Naive thymus-derived CD4-positive, alpha-beta T cell (primary cell): ENCODE results near the gene NPBWR2. TPM values are rescaled to one million over a fixed set of nuclear protein-coding genes. Genes with fewer than 3 reads are reported as not detected.

Experiments used
- ATAC-seq: fragments of 150-1000 bp; cut with Tn5 transposase; 2 replicates; pipeline ENCODE4 v1.10.0; 2021; ENCODE audit warnings: mild to moderate bottlenecking, moderate library complexity
- CTCF ChIA-PET: fragments of 350-600 bp; sonication (Branson Sonifier 250); formaldehyde crosslinking; loops from one replicate; lab custom pipeline; 2021; ENCODE audit warnings: antibody characterized with exemption; lab: Charles Lee
- POLR2A ChIA-PET: fragments of 350-600 bp; sonication (Branson Sonifier 250); formaldehyde crosslinking; loops from one replicate; lab custom pipeline; 2021; ENCODE audit warnings: antibody characterized with exemption, inconsistent platforms; lab: Charles Lee
- DNase-seq, 9 donors: peaks; one replicate each; pipeline versions ENCODE4 v3.0.0 to v3.0.0-alpha.2; 2020 to 2022; ENCODE audit warnings: mixed read lengths in 1 of 9
- H3K27ac ChIP-seq: one replicate; pipeline ENCODE4 v1.7.0; 2013; ENCODE audit warnings: mild to moderate bottlenecking, low read depth, low read length, moderate library complexity
- H3K27me3 ChIP-seq, 2 donors: one replicate each; pipeline ENCODE4 v1.7.0; 2013; ENCODE audit warnings: low read length in 2 of 2, mild to moderate bottlenecking in 2 of 2, moderate library complexity in 2 of 2; ENCODE audit not compliant: control insufficient read depth in 2 of 2, insufficient read depth in 2 of 2
- H3K36me3 ChIP-seq, 3 experiments: 1 replicate in 2 of 3; 2 replicates in 1 of 3; pipeline ENCODE4 v1.7.0; 2013; ENCODE audit warnings: low read length in 3 of 3, mild to moderate bottlenecking in 3 of 3, moderate library complexity in 1 of 3; ENCODE audit not compliant: insufficient read depth in 3 of 3, control insufficient read depth in 2 of 3
- H3K4me1 ChIP-seq, 2 donors: one replicate each; pipeline ENCODE4 v1.7.0; 2013; ENCODE audit warnings: low read length in 2 of 2, mild to moderate bottlenecking in 2 of 2, moderate library complexity in 1 of 2; ENCODE audit not compliant: control insufficient read depth in 2 of 2, insufficient read depth in 2 of 2
- H3K4me3 ChIP-seq: 2 replicates; pipeline ENCODE4 v1.7.0; 2013; ENCODE audit warnings: mild to moderate bottlenecking, low read length
- H3K9me3 ChIP-seq, 3 experiments: 1 replicate in 2 of 3; 2 replicates in 1 of 3; pipeline ENCODE4 v1.7.0; 2013; ENCODE audit warnings: low read length in 3 of 3; ENCODE audit not compliant: control insufficient read depth in 2 of 3
- H3K27ac Mint-ChIP-seq, 9 donors: one replicate each; pipeline ENCODE4 v1.8.0; 2020 to 2022; ENCODE audit warnings: mixed read lengths in 9 of 9, mild to moderate bottlenecking in 8 of 9, moderate library complexity in 5 of 9, inconsistent platforms in 2 of 9
- H3K27me3 Mint-ChIP-seq, 5 donors: one replicate each; pipeline ENCODE4 v1.8.0; 2021 to 2022; ENCODE audit warnings: mixed read lengths in 5 of 5, mild to moderate bottlenecking in 1 of 5
- H3K36me3 Mint-ChIP-seq, 5 donors: one replicate each; pipeline ENCODE4 v1.8.0; 2020 to 2022; ENCODE audit warnings: mixed read lengths in 5 of 5, mild to moderate bottlenecking in 3 of 5, inconsistent platforms in 1 of 5
- H3K4me1 Mint-ChIP-seq, 7 donors: one replicate each; pipeline ENCODE4 v1.8.0; 2020 to 2022; ENCODE audit warnings: mixed read lengths in 7 of 7, mild to moderate bottlenecking in 3 of 7, inconsistent platforms in 1 of 7
- H3K4me3 Mint-ChIP-seq, 10 donors: one replicate each; pipeline ENCODE4 v1.8.0; 2020 to 2022; ENCODE audit warnings: mild to moderate bottlenecking in 10 of 10, mixed read lengths in 10 of 10, moderate library complexity in 6 of 10, inconsistent platforms in 2 of 10
- H3K9me3 Mint-ChIP-seq, 11 donors: one replicate each; pipeline ENCODE4 v1.8.0; 2020 to 2022; ENCODE audit warnings: mixed read lengths in 11 of 11, mild to moderate bottlenecking in 4 of 11, inconsistent platforms in 1 of 11, moderate library complexity in 1 of 11
- intact Hi-C, 2 donors: fragments of 100-400 bp; cut with micrococcal nuclease; formaldehyde crosslinking; loops; one replicate each; pipeline ENCODE4 v1.15.1; 2023
- polyA plus RNA-seq, 2 donors: library from polyadenylated mRNA; unstranded; fragments of 300-500 nt; fragmentation: Illumina TruSeq; gene quantifications; one replicate each; pipeline ENCODE4 v1.2.3, GENCODE V29; 2021
- total RNA-seq, 6 experiments: library from RNA in 5 of 6; stranded (reverse) in 5 of 6; gene quantifications; 1 replicate in 5 of 6; 2 replicates in 1 of 6; pipeline ENCODE4 v1.2.3 and lab custom pipeline; 2021 to 2026

The NPBWR2 gene
- total and polyA plus RNA-seq, 7 experiments from 2014 or later, result not detected

GRCh38 chr20:64068386-64069208, 38.8 kb downstream of the NPBWR2 start:
- intact Hi-C loops, result loop anchor here in 1 of 2 donors (1.0 to 10.0 kb wide), 4 partner anchors 29 to 534 kb away; partner anchors contain the start of genes ABHD16B, DNAJC5, PTK6 and TPD52L2
- POLR2A ChIA-PET, result interaction anchor here (0.8 to 1.6 kb wide), 2 partner anchors 9 to 11 kb away, joined by 4 to 11 read pairs; partner anchors contain the start of genes OPRL1 and RGS19
- Histone ChIP-seq H3K4me1 (peaks cover 23 to 42% of the 10 kb centered on the region in 2 donors), H3K27ac (no peak overlapping the region), H3K36me3 (peaks cover 0 to 18% (median 0%) of the 10 kb centered on the region in 3 experiments), H3K9me3 (no peaks in the 10 kb centered on the region), H3K27me3 (no peaks in the 10 kb centered on the region), H3K4me3 (no peak overlapping the region)
- DNase-seq (no peak), ATAC-seq (no peak)
- peak overlapping the region in 2 of 10 donors; percentile 28 to 54 for H3K4me3 Mint-ChIP-seq
- H3K9me3 Mint-ChIP-seq, result no peaks in the 10 kb centered on the region
- peak overlapping the region in 2 of 9 donors; percentile 55 to 75 for H3K27ac Mint-ChIP-seq
- peaks cover 0 to 5% (median 0%) of the 10 kb centered on the region in 5 donors for H3K36me3 Mint-ChIP-seq
- CTCF ChIA-PET, result interaction anchor here (0.7 to 1.2 kb wide), 2 partner anchors 11 to 30 kb away, joined by 3 to 4 read pairs; partner anchors contain the start of genes OPRL1 and RGS19
- no peaks in the 10 kb centered on the region for H3K27me3 Mint-ChIP-seq
- H3K4me1 Mint-ChIP-seq, result peaks cover 30 to 55% (median 41%) of the 10 kb centered on the region in 7 donors

- Histone ChIP-seq H3K9me3 (no peaks in the 10 kb centered on the region), H3K27me3 (no peaks in the 10 kb centered on the region), H3K27ac (no peak overlapping the region), H3K36me3 (peaks cover 0 to 11% (median 0%) of the 10 kb centered on the region in 3 experiments), H3K4me1 (peaks cover 23 to 43% of the 10 kb centered on the region in 2 donors), H3K4me3 (no peak overlapping the region)
- H3K4me3 Mint-ChIP-seq, result peak overlapping the region in 2 of 10 donors; percentile 54 to 81
- H3K27me3 Mint-ChIP-seq, result no peaks in the 10 kb centered on the region
- CTCF ChIA-PET, result interaction anchor here (1.2 kb wide), 1 partner anchor 12 kb away, joined by 4 read pairs; the partner anchor contains the start of genes OPRL1 and RGS19
- intact Hi-C loops, result loop anchor here in 1 of 2 donors (10.0 kb wide), 3 partner anchors 173 to 533 kb away; partner anchors contain the start of genes ABHD16B, DNAJC5, PTK6 and TPD52L2
- peaks cover 30 to 56% (median 43%) of the 10 kb centered on the region in 7 donors for H3K4me1 Mint-ChIP-seq
- ATAC-seq (no peak), DNase-seq (no peak)
- no peaks in the 10 kb centered on the region for H3K9me3 Mint-ChIP-seq
- POLR2A ChIA-PET, result interaction anchor here (1.6 kb wide), 1 partner anchor 12 kb away, joined by 11 read pairs; the partner anchor contains the start of genes OPRL1 and RGS19
- peaks cover 0 to 5% (median 0%) of the 10 kb centered on the region in 5 donors for H3K36me3 Mint-ChIP-seq
- H3K27ac Mint-ChIP-seq, result peak overlapping the region in 1 of 9 donors; percentile 75
Observed at GRCh38 chr20:64067733-64068307, 39.5 kb downstream of the NPBWR2 start.

GRCh38 chr20:64067005-64067632, 40.2 kb downstream of the NPBWR2 start:
- H3K9me3 Mint-ChIP-seq, result no peaks in the 10 kb centered on the region
- peak overlapping the region in 4 of 9 donors; percentile 36 to 95 (median 80) for H3K27ac Mint-ChIP-seq
- peaks cover 30 to 54% (median 43%) of the 10 kb centered on the region in 7 donors for H3K4me1 Mint-ChIP-seq
- DNase-seq (no peak), ATAC-seq (no peak)
- Histone ChIP-seq H3K27me3 (no peaks in the 10 kb centered on the region), H3K36me3 (peaks cover 0 to 4% (median 0%) of the 10 kb centered on the region in 3 experiments), H3K4me3 (no peak overlapping the region), H3K9me3 (no peaks in the 10 kb centered on the region), H3K27ac (no peak overlapping the region), H3K4me1 (peaks cover 23 to 50% of the 10 kb centered on the region in 2 donors)
- peak overlapping the region in 3 of 10 donors; percentile 21 to 81 (median 25) for H3K4me3 Mint-ChIP-seq
- intact Hi-C loops, result loop anchor here in 1 of 2 donors (10.0 kb wide), 3 partner anchors 172 to 532 kb away; partner anchors contain the start of genes ABHD16B, DNAJC5, PTK6 and TPD52L2
- no peaks in the 10 kb centered on the region for H3K27me3 Mint-ChIP-seq
- ChIA-PET CTCF (interaction anchor here (0.6 kb wide), 1 partner anchor 359 kb away, joined by 3 read pairs; the partner anchor contains the start of genes ARFRP1 and ZGPAT), POLR2A (interaction anchor here (1.4 to 7.1 kb wide), 2 partner anchors 10 to 88 kb away, joined by 3 to 83 read pairs; partner anchors contain the start of genes OPRL1, RGS19 and SAMD10)
- H3K36me3 Mint-ChIP-seq, result peaks cover 0 to 4% (median 0%) of the 10 kb centered on the region in 5 donors

- peaks cover 30 to 53% (median 44%) of the 10 kb centered on the region in 7 donors for H3K4me1 Mint-ChIP-seq
- no peaks in the 10 kb centered on the region for H3K9me3 ChIP-seq
- no peak overlapping the region for H3K27ac ChIP-seq
- ATAC-seq (peak; percentile 63), DNase-seq (peak in 6 of 9 donors; percentile 43 to 67 (median 52))
- no peaks in the 10 kb centered on the region for H3K27me3 ChIP-seq
- H3K36me3 Mint-ChIP-seq, result peaks cover 0 to 4% (median 0%) of the 10 kb centered on the region in 5 donors
- peaks cover 23 to 50% of the 10 kb centered on the region in 2 donors for H3K4me1 ChIP-seq
- POLR2A ChIA-PET, result interaction anchor here (0.6 to 7.1 kb wide), 5 partner anchors 11 to 111 kb away, joined by 3 to 83 read pairs (median 3); partner anchors contain the start of genes OPRL1, RGS19 and SAMD10
- peak overlapping the region; percentile 10 to 87 (median 64) for H3K4me3 Mint-ChIP-seq
- CTCF ChIA-PET, result interaction anchor here (0.7 to 1.0 kb wide), 2 partner anchors 13 to 1095 kb away, joined by 3 to 4 read pairs; partner anchors contain the start of gene RGS19
- H3K27ac Mint-ChIP-seq, result peak overlapping the region; percentile 62 to 95 (median 79)
- H3K4me3 ChIP-seq, result peak overlapping the region; percentile 24
- no peaks in the 10 kb centered on the region for H3K9me3 Mint-ChIP-seq
- no peaks in the 10 kb centered on the region for H3K36me3 ChIP-seq
- intact Hi-C loops, result loop anchor here in 1 of 2 donors (1.0 to 10.0 kb wide), 4 partner anchors 11 to 531 kb away; partner anchors contain the start of genes ABHD16B, DNAJC5, PTK6 and TPD52L2
- H3K27me3 Mint-ChIP-seq, result no peaks in the 10 kb centered on the region
Observed at GRCh38 chr20:64065974-64066343, 41.4 kb downstream of the NPBWR2 start.

- Histone ChIP-seq H3K36me3 (no peaks in the 10 kb centered on the region), H3K9me3 (no peaks in the 10 kb centered on the region), H3K4me1 (peaks cover 23 to 50% of the 10 kb centered on the region in 2 donors), H3K4me3 (no peak overlapping the region), H3K27ac (peak overlapping the region; percentile 25), H3K27me3 (no peaks in the 10 kb centered on the region)
- Mint-ChIP-seq H3K27ac (peak overlapping the region; percentile 62 to 95 (median 79)), H3K36me3 (peaks cover 0 to 4% (median 0%) of the 10 kb centered on the region in 5 donors), H3K4me3 (peak overlapping the region; percentile 27 to 87 (median 64)), H3K9me3 (no peaks in the 10 kb centered on the region), H3K4me1 (peaks cover 30 to 53% (median 44%) of the 10 kb centered on the region in 7 donors), H3K27me3 (no peaks in the 10 kb centered on the region)
- ChIA-PET POLR2A (interaction anchor here (0.7 to 7.1 kb wide), 4 partner anchors 12 to 51 kb away, joined by 3 to 83 read pairs (median 4); partner anchors contain the start of genes OPRL1 and RGS19), CTCF (interaction anchor here (0.7 to 1.3 kb wide), 4 partner anchors 14 to 1094 kb away, joined by 3 to 4 read pairs (median 4); partner anchors contain the start of genes PRPF6, RGS19 and SAMD10)
- DNase-seq (no peak), ATAC-seq (no peak)
- intact Hi-C loops, result loop anchor here in 1 of 2 donors (10.0 kb wide), 3 partner anchors 171 to 531 kb away; partner anchors contain the start of genes ABHD16B, DNAJC5, PTK6 and TPD52L2
Observed at GRCh38 chr20:64065062-64065973, 42.0 kb downstream of the NPBWR2 start.
